Liver (tissue), 9 donors: ENCODE data around the gene PDGFC. TPM values are rescaled to one million over a fixed set of nuclear protein-coding genes. Genes with fewer than 3 reads are reported as not detected.

Experiments
- DNase-seq: peaks from one replicate; pipeline ENCODE4 v3.0.0-alpha.2; 2017; ENCODE audit warnings: low spot score
- H3K27ac ChIP-seq, 2 donors: one replicate each; pipeline ENCODE4 v1.7.0; 2013; ENCODE audit warnings: inconsistent platforms in 2 of 2, low read length in 2 of 2, control low read depth in 1 of 2, low read depth in 1 of 2, mild to moderate bottlenecking in 1 of 2
- H3K27me3 ChIP-seq, 4 donors: one replicate each; pipeline versions ENCODE4 v1.6.1 to v1.7.0; 2013; ENCODE audit warnings: low read length in 3 of 4, inconsistent platforms in 1 of 4, mild to moderate bottlenecking in 1 of 4, moderate library complexity in 1 of 4; ENCODE audit not compliant: control insufficient read depth in 4 of 4, insufficient read depth in 4 of 4
- H3K36me3 ChIP-seq, 4 donors: one replicate each; pipeline versions ENCODE4 v1.6.1 to v1.7.0; 2013; ENCODE audit warnings: low read length in 3 of 4, mild to moderate bottlenecking in 3 of 4, low read depth in 1 of 4, moderate library complexity in 1 of 4; ENCODE audit not compliant: control insufficient read depth in 4 of 4, insufficient read depth in 3 of 4
- H3K4me1 ChIP-seq, 4 donors: one replicate each; pipeline versions ENCODE4 v1.6.1 to v1.7.0; 2013; ENCODE audit warnings: low read length in 3 of 4, mild to moderate bottlenecking in 3 of 4, moderate library complexity in 1 of 4; ENCODE audit not compliant: control insufficient read depth in 4 of 4, insufficient read depth in 4 of 4
- H3K4me3 ChIP-seq, 3 donors: one replicate each; pipeline versions ENCODE4 v1.6.1 to v1.7.0; 2013; ENCODE audit warnings: low read length in 3 of 3, control low read depth in 1 of 3, low read depth in 1 of 3, mild to moderate bottlenecking in 1 of 3
- H3K9ac ChIP-seq, 2 donors: one replicate each; pipeline ENCODE4 v1.7.0; 2013; ENCODE audit warnings: low read length in 2 of 2, mild to moderate bottlenecking in 2 of 2, moderate library complexity in 2 of 2, control low read depth in 1 of 2, low read depth in 1 of 2
- H3K9me3 ChIP-seq, 4 donors: one replicate each; pipeline versions ENCODE4 v1.6.1 to v1.7.0; 2013; ENCODE audit warnings: low read length in 3 of 4; ENCODE audit not compliant: control insufficient read depth in 4 of 4
- ATF3 ChIP-seq: IDR thresholded peaks from 2 replicates; pipeline ENCODE4 v1.6.1; 2016; ENCODE audit warnings: antibody characterized with exemption
- CTCF ChIP-seq: fragments of 150-350 bp; IDR thresholded peaks from 2 replicates; pipeline ENCODE4 v1.5.1; 2017; ENCODE audit warnings: improper control_type of control experiment, low read depth, low read length; ENCODE audit not compliant: missing input control
- EGR1 ChIP-seq, 2 donors: IDR thresholded peaks; 2 replicates each; pipeline ENCODE4 v1.6.1; 2016 to 2018; ENCODE audit warnings: antibody characterized with exemption in 2 of 2, low read depth in 2 of 2
- FOXA2 ChIP-seq: IDR thresholded peaks from 2 replicates; pipeline ENCODE4 v1.6.1; 2016; ENCODE audit warnings: antibody characterized with exemption
- NR2F2 ChIP-seq: IDR thresholded peaks from 2 replicates; pipeline ENCODE4 v1.6.1; 2016; ENCODE audit warnings: antibody characterized with exemption
- RAD21 ChIP-seq, 2 donors: IDR thresholded peaks; 2 replicates each; pipeline ENCODE4 v1.6.1; 2016; ENCODE audit warnings: antibody characterized with exemption in 2 of 2, mild to moderate bottlenecking in 2 of 2
- SP1 ChIP-seq: IDR thresholded peaks from 2 replicates; pipeline ENCODE4 v1.6.1; 2018; ENCODE audit warnings: antibody characterized with exemption, mild to moderate bottlenecking
- TAF1 ChIP-seq: conservative IDR thresholded peaks from 2 replicates; pipeline ENCODE4 v1.6.1; 2016; ENCODE audit warnings: antibody characterized with exemption, mild to moderate bottlenecking
- YY1 ChIP-seq: IDR thresholded peaks from 2 replicates; pipeline ENCODE4 v1.6.1; 2016; ENCODE audit warnings: antibody characterized with exemption, mild to moderate bottlenecking
- polyA plus RNA-seq, 2 donors: library from polyadenylated mRNA; stranded (reverse) in 1 of 2; unstranded in 1 of 2; fragments of 200-250 nt in 1 of 2; fragments of >200 nt in 1 of 2; fragmentation: Nextera tagmentation in 1 of 2; extraction: Ambion mirVana in 1 of 2; gene quantifications; one replicate each; pipeline versions ENCODE4 v1.2.1 to v1.2.3, GENCODE V29; 2013 to 2015
- total RNA-seq, 2 donors: library from RNA; depleted of rRNA; stranded (reverse); fragments of >200 nt; gene quantifications; one replicate each; pipeline ENCODE4 v1.2.3, GENCODE V29; 2014
- TF ChIP-seq, protein P1 (sequence below): IDR thresholded peaks from 2 replicates; pipeline ENCODE4 v1.6.1; 2016; ENCODE audit warnings: antibody characterized with exemption
- TF ChIP-seq, protein P2 (sequence below): IDR thresholded peaks from 2 replicates; pipeline ENCODE4 v1.6.1; 2016; ENCODE audit warnings: antibody characterized with exemption, mild to moderate bottlenecking
- TF ChIP-seq, protein P3 (sequence below): IDR thresholded peaks from 2 replicates; pipeline ENCODE4 v1.6.1; 2016; ENCODE audit warnings: antibody characterized with exemption
- donor health status: healthy.
- donor health status: healthy.
- donor health status: healthy.
- donor health status: healthy.
- donor health status: healthy.

Gene PDGFC
- total and polyA plus RNA-seq, 4 donors = 5.8 to 25.7 (median 9.7) TPM

DNA sequence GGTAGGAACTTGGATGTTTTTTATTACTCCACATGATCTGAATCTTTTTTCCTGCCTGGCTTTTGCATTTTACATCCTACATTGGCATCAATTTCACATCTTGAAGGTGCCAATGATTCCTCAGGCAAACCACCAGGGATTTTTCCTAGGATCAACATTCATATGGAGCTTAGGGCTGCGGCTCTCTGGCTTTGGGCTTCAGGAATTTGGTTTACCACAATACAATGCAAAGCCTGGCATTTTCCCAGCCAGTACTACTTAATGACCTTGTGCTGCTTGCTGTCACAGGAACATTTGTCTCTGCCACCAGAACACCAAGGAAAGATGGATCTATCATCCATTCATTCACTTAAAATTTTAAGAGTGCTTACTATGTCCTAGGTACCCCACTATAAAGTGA is 180.7 kb downstream of the PDGFC start (continued):
- TF ChIP-seq, protein P1, sequence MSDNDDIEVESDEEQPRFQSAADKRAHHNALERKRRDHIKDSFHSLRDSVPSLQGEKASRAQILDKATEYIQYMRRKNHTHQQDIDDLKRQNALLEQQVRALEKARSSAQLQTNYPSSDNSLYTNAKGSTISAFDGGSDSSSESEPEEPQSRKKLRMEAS = no peak
- no peak for TF ChIP-seq ATF3

GRCh38 chr4:156788782-156789181 is 182.8 kb downstream of the PDGFC start:
- H3K4me1 ChIP-seq = no peaks in the 10 kb centered on the region

GRCh38 chr4:156786713-156787112 is 184.9 kb downstream of the PDGFC start:
- Histone ChIP-seq H3K36me3 (peaks cover 0 to 1% (median 0%) of the 10 kb centered on the region in 4 donors), H3K27ac (no peak overlapping the region), H3K4me1 (no peaks in the 10 kb centered on the region), H3K9me3 (no peaks in the 10 kb centered on the region), H3K27me3 (no peaks in the 10 kb centered on the region), H3K9ac (no peak overlapping the region), H3K4me3 (no peak overlapping the region)
- no peak for TF ChIP-seq SP1
- no peak for TF ChIP-seq FOXA2
- TF ChIP-seq TAF1 = no peak
- TF ChIP-seq EGR1 (IDR thresholded peaks at IDR 0.05; ENCODE audit: low read depth in 2 of 2) = no peak
- TF ChIP-seq, protein P2, sequence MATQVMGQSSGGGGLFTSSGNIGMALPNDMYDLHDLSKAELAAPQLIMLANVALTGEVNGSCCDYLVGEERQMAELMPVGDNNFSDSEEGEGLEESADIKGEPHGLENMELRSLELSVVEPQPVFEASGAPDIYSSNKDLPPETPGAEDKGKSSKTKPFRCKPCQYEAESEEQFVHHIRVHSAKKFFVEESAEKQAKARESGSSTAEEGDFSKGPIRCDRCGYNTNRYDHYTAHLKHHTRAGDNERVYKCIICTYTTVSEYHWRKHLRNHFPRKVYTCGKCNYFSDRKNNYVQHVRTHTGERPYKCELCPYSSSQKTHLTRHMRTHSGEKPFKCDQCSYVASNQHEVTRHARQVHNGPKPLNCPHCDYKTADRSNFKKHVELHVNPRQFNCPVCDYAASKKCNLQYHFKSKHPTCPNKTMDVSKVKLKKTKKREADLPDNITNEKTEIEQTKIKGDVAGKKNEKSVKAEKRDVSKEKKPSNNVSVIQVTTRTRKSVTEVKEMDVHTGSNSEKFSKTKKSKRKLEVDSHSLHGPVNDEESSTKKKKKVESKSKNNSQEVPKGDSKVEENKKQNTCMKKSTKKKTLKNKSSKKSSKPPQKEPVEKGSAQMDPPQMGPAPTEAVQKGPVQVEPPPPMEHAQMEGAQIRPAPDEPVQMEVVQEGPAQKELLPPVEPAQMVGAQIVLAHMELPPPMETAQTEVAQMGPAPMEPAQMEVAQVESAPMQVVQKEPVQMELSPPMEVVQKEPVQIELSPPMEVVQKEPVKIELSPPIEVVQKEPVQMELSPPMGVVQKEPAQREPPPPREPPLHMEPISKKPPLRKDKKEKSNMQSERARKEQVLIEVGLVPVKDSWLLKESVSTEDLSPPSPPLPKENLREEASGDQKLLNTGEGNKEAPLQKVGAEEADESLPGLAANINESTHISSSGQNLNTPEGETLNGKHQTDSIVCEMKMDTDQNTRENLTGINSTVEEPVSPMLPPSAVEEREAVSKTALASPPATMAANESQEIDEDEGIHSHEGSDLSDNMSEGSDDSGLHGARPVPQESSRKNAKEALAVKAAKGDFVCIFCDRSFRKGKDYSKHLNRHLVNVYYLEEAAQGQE = no peak
- TF ChIP-seq YY1 = no peak
- TF ChIP-seq RAD21 (IDR thresholded peaks at IDR 0.05) = no peak
- TF ChIP-seq CTCF = no peak
- TF ChIP-seq, protein P1 = no peak
- no peak for TF ChIP-seq NR2F2
- no peak for DNase-seq

More at GRCh38 chr4:156788782-156789181, 182.8 kb downstream of the PDGFC start:
- H3K4me3 ChIP-seq = no peak overlapping the region
- peaks cover 0 to 1% (median 0%) of the 10 kb centered on the region in 4 donors for H3K36me3 ChIP-seq
- H3K27me3 ChIP-seq = no peaks in the 10 kb centered on the region
- no peak overlapping the region for H3K9ac ChIP-seq
- DNase-seq = no peak
- TF ChIP-seq RAD21 (IDR thresholded peaks at IDR 0.05) = no peak
- TF ChIP-seq YY1 = no peak
- TF ChIP-seq, protein P3, sequence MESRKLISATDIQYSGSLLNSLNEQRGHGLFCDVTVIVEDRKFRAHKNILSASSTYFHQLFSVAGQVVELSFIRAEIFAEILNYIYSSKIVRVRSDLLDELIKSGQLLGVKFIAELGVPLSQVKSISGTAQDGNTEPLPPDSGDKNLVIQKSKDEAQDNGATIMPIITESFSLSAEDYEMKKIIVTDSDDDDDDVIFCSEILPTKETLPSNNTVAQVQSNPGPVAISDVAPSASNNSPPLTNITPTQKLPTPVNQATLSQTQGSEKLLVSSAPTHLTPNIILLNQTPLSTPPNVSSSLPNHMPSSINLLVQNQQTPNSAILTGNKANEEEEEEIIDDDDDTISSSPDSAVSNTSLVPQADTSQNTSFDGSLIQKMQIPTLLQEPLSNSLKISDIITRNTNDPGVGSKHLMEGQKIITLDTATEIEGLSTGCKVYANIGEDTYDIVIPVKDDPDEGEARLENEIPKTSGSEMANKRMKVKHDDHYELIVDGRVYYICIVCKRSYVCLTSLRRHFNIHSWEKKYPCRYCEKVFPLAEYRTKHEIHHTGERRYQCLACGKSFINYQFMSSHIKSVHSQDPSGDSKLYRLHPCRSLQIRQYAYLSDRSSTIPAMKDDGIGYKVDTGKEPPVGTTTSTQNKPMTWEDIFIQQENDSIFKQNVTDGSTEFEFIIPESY = no peak
- no peak for TF ChIP-seq SP1
- no peak overlapping the region for H3K27ac ChIP-seq
- H3K9me3 ChIP-seq = no peaks in the 10 kb centered on the region
